NCI-H82 treated with DMSO at 0.1 percent for 48 hours (cell line): ENCODE data around the gene SAPCD1.
A peak's percentile ranks its signal among the peaks of the same experiment; 100 is the strongest.

ENCODE experiments used
- DNase-seq: peaks from one replicate; lab custom pipeline; 2025; ENCODE audit not compliant: unreplicated experiment; lab: John Stamatoyannopoulos, UW

SAPCD1 gene

DNA sequence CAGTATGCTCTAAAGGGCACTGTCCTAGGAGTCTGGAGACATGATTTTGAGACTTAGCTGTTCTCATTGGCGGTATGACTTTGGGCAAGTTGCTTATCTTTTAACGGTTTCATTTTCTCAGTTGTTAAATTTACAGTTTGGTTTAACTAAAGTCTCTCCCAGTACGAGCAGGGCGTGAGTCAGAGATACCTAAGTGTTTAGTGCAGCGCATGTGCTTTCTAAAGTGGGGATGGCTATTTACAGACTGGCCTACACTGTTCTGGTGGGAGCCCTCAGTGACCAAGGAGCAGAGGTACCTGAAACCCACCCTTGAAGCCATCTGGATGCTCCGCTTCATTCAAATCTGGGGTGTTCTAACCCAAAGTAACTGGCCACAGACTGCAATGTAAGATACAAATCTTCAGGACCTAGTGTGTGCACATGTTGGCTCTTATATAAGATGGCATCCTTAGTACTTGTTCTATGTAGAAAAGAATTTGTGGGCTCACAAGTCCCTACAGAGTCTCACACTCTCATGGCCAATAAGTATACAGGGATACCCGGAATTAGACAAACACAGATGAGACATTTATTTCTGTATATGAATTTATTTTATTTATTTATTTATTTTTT is 11.9 kb upstream of the SAPCD1 start:
- no peak for DNase-seq

DNA sequence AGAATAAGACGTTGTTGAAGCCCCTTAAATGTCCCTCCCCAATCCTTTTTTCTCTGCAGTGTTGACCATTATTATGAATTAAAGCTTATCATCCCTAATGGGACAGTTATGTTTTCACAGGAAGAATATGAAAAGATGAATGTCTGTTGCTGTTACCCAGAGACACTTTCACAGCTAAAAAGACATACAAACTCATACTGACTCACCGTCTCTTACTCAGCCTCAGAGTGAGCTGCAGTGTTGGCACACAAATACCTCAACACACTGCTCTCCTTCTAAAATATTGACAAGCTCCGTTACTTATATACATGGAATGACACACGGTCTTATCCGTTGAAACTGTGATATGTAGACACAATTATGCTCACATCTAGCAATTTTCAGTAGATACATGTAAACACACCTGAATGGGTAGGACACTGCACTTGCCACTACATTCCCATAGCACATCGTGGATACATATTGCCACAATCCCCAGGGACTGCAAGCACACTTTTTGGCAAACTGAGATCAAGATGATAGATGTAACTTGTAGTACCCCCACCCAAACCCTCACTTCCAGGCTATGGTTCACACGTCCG is 9.6 kb upstream of the SAPCD1 start:
- no peak for DNase-seq

DNA sequence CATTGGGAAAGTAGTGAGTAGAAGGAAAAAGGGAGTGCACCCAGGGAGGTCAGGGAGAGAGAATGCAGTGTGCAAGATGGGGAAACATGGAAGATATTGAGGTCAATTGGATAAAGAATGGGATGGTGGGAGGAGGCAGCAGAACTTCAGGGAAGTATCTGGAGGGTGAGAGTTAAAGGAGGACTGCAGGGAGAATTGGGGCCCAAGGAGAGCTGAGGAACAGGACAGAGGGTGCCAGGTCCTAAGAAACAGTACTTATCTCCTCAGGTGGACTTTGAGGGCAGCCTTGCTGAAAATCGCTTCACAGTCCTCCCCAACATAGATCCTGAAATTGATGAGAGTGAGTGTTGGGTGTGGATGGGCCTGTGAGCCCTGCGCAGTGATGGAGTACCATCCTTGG is 4.2 kb upstream of the SAPCD1 start:
- DNase-seq: no peak

DNA sequence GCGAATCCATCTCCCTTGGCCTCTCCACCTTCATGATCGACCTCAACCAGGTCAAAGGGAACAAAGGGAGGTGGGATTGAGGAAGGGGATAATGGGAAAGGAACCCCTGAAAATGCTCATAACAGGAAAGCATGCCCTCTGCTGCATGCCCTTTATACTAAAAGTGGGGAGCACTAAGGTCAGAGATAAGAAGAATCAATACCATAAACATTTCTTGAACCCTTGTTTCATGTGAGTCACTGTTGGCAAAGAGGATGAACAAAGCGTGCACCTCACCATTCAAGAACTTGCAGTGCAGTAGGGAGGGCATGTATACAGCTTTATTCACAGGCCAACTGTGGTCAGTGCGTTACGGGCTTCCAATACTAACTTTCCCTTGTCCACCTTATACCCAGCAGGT is 1.7 kb upstream of the SAPCD1 start:
- no peak for DNase-seq

DNA sequence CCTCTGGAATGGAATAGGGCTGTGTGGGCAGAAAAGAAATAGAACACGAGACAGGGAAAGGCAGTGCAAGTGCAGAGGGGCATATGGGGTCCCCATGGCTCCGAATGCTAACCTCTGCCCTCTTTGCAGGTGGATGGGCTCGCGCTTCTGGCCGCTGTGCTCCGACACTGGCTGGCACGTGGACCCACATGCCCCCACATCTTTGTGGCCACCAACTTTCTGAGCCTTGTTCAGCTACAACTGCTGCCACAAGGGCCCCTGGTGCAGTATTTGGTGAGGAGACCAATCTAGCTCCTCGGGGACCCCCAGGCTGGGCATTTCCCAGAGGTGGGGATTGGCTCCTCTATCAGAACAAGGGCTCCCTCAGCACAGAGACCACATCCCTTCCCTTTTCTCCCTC is 1.1 kb upstream of the SAPCD1 start:
- DNase-seq: no peak

DNA sequence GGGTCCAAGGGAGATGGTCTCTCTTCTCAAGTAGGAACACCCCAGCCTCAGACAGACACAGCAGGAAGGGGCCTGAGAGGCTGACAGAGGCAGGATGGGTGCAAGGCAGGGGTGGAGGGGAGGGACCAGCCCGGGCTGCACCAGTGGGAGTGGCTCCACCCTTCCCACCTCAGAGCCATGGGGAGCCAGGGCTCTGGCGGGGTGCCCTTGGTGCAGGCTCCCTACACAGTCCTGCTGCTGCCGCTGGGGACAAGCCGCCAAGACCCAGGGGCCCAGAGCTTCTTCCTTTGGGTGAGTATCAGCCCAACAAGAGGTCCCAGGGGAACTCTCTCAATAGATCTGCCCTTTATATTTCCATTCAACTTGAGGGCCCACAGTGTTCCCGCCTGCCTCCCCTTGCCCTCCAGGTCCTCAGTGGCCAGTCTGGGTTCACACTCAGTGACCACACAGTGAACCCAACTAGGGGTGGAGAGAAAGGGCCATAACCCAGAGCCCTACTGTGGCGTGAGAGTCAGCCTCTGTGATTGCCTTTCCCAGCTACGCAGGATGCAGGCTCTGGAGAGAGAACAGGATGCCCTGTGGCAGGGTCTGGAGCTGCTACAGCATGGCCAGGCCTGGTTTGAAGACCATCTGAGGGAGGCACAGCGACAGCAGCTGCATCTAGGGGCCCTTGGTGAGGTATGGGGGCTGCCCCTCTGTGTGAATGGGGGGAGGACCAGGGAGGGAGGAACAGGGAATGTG is 592 bp downstream of the SAPCD1 start:
- DNase-seq: no peak

DNA sequence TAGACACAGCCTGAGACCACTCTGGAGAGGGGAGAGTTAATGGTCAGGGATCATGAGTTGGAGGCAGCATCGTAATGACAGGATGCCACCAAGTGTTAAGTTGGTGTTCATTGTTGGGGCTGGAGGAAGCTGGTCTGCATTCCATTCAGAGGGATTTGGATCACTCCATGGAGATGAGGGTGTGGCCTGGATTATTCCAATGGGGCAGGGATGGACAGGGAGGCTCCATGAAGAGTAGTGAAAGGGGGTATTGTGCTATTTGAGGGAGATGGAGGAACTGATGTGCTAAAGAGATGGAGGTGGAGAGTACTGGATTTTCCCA is 1.1 kb downstream of the SAPCD1 start:
- DNase-seq: peak; percentile 25

DNA sequence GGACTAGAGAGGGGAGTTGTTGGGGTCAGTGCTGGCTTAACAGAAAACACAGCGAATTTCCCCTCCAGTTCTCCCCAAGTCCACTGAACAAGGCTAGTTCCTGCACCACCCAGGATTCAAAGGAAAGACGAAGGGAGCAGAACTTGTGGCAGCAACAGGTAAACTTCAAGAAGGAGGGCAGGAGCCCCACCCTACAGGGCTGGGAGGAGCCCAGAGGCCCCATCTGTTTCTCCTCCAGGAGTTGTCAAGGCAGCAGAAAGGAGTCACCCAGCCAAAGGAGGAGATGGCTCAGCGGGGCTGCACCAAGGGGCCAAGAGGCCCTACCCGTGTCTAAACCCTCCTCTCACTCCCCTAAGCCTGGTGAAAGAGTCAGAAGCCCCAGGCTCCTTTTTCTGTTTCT is 1.7 kb downstream of the SAPCD1 start:
- DNase-seq: no peak

DNA sequence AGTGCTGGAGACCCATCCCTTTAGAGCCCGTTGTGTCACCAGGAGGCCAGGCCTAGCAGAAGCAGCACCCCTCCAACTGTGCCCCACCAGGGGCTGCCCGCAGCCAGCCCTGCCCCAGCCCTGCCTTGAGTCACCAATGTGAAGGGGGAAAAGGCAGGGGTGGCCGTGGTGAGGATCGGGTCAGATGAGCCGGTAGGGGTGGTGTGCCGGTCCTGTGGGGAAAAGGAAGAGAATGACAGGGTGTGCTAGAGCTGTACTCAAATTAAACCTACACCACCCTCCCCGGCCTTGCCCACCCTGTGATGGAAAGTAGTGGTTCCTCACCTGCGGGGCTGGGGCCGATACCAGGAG is 3.1 kb downstream of the SAPCD1 start:
- no peak for DNase-seq

DNA sequence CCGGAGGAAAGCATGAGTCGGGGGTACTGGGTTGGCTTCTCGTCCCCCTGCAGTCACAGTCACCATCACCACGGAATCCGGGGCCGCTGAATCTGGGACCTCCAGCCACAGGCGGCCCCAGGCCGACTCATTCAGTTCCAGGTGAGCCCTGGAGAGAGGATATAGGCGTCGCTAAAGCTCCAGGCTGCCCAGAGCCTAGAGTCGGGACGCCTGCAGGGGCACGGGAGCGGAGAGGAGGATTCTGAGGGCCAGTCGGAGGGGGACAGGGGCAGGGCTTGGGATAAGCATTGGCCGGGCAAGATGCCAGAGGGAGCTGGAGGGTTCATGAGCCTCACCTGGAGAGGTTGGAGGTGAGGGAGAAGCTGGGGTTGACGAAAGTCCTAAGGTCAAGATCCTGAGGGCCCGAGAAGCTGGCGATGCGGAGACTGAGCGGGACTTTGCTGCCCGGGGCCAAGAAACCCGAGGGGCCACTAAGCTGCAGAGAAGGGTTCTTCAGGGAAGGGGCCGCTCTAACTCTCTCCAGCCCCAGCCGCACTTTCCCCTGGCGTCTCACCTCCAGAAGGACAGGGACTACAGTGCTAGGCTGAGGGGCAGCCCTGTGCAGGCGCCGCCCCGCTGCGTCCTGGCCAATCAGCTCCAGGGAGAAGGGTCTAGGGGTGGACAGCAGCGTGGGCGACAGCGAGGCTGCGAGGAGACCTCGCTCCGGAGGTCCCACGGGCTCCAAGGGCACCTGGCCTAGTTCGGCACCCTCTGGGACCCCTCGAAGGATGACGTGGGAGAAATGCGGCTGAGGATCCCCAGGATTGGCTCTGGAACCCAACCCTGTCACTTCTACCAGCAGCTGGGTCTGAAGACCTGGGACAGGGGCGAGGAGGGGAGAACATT is 3.7 kb downstream of the SAPCD1 start:
- peak; percentile 46 for DNase-seq

DNA sequence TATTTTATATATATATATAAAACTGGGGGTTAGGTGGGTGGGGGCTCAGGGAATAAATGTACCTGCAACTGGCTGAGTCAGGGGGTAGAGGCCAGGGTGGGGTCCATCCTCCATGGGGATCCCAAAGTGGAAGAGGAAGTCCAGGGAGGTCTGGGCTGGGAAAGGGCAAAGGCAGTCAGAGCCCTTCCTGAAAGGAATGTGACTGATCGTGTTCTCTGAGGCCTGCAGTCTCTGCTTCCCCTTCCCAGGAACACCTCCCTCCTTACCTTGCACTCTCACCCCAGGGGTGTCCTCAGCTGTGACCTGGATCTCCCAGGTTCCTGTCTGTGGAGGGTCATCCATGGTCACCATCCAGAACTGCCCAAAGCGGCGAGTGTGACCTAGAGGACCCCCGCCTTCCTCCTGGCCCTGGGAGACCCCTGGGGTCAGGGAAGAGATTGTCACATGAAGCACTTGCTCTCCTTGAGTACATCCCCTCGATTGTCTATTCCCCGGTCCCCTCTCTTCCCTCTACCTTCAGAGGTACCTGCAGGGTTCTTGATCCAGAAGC is 4.7 kb downstream of the SAPCD1 start:
- DNase-seq: no peak

DNA sequence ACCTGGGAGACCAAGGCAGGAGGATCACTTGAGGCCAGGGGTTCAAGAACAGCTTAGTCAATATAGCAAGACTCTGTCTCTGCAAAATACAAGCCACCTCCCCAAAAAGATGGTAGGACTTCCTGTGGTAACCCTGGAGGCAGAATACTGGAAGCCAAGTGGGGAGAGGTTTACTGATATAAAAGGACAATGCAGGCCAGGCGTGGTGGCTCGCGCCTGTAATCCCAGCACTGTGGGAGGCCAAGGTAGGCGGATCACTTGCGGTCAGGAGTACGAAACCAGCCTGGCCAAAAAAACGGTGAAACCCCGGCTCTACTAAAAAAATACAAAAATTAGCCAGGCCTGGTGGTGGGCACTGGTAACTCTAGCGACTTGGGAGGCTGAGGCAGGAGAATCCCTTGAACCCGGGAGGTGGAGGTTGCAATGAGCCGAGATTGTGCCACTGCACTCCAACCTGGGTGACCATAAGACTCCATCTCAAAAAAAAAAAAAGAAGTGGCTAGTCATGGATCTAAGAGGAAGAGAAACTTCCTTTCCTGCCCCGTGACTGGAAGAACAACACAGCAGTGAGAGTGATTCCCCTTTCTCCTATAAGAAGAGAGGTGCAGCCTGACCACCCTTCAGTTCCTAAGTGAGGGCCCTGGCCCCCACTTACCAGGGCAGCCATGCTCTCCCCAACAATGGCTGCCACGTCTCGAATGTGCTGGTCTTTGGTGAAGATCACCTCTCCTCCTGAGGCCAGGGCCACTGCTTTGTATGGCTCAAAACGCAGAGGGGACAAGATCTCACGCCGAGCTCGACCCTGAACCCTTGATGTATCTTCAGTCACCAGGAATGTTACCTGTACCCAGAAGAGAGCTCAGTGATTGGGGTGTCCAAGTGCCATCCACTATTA is 6.2 kb downstream of the SAPCD1 start:
- DNase-seq: no peak

DNA sequence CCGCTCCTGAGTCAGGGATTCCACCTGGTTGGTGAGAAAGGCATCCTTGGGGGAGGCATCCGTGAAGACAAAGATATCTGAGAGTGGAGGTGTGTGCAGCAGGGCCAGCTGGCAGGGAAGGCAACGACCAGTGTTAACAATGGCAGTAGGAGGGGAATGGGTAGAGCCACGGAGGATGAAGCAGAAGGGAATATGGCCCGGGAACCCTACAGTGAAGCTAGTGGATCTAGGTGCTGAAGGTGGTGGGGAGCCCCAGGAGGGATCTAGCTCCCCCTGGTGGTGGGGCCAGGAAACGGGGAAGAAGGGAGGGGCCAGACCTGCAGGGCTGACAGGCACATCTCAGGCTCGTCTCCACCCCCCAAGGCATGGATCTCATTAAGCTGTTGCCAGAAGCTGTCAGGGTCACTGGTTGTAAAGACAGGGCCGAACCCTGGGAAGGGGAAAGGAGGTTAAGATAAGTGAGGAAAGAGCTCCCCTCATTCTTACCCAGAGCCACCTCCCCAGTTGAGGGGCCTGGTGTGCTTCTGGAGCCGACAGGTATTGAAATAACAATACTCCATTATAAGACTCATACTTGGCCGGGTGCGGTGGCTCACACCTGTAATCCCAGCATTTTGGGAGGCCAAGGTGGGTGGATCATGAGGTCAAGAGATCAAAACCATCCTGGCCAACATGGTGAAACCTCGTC is 7.4 kb downstream of the SAPCD1 start:
- peak; percentile 78 for DNase-seq

DNA sequence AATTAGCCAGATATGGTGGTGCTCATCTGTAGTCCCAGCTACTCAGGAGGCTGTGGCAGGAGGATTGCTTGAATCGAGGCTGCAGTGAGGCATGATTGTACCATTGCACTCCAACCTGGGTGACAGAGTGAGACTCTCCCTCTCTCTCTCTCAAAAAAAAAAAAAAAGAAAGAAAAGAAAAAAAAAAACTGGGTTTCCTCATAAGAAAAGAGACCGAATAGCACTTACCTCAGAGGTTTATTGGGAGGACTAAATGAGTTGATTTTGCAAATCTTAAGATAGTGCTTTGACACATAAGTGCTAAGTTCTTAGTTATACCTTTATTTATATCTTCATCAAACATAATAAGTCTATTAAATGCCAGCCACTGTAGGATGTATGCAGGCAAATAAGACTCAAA is 8.4 kb downstream of the SAPCD1 start:
- DNase-seq: no peak

DNA sequence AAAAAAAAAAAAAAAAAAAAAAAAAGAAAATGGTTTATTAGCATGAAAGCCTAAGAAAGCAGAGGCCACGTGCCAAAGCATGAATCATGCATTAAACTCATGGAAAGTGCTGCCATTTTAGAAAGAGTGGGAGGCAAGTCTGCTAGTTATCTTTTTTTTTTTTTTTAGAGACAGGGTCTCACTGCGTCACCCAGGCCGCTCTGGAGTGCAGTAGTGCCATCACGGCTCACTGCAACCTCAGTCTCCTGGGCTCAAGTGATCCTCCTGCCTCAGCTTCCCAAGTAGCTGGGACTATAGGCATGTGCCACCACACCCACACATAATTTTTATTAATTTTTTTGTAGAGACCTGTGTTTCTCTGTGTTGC is 9.5 kb downstream of the SAPCD1 start:
- DNase-seq: no peak

DNA sequence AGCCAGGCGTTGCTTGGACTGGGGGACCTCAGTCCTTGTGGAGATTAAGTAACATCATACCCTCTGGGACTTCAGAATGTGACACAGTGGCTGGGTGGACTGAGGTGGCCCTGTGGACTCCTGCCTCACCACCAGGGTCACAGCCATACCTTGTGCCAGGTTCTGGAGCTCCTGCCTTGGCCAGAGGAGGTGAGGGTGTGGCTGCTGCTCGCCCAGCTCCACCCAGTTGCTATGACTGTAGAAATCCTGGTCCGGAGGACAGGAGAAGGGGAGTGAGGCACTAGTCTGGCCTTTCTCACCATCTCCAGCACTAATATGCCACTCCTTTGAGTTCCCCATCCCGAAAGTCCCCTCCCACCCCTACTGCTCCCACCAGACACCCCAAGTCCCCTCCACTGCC is 12.7 kb downstream of the SAPCD1 start:
- no peak for DNase-seq

DNA sequence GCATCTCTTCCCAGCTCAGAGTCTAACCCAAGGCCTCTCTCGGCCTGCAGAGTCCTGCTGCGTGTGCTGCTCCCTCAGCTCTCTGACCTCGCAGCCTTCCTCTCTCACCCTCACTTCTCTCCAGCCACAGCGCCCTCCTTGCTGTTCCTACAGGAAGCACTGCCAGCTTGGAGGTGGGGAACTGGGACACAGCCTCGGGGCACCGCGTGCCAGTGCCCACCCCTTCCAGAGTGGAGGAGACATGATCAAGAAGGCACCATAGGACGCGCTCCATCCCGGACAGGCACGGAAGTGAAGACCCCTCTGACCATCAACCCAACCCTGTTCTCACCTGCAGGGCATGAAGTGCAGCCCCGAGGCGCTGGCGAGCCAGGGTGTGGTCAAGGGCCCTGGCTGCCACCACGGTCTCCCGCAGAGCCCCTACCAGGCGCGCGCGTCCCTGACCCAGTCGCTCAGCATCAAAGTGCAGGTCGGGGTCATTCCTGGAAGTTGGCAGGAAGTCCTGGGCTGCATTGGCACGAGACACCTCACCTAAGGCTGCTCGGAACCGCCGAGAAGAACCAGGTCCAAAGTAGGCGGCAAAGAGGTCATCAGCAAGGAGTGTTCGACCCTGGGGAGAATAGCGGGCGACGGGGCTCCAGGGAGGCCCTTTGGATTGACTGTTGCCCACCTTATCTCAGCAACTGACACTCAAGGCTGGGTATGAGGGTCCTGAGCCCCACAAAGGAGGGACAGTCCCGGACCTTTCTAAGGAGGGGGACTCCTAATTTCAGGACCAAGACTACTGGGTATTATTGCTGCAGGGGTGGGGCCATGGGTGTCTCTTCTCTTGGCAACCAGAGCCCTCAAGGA is 13.4 kb downstream of the SAPCD1 start:
- DNase-seq: no peak

DNA sequence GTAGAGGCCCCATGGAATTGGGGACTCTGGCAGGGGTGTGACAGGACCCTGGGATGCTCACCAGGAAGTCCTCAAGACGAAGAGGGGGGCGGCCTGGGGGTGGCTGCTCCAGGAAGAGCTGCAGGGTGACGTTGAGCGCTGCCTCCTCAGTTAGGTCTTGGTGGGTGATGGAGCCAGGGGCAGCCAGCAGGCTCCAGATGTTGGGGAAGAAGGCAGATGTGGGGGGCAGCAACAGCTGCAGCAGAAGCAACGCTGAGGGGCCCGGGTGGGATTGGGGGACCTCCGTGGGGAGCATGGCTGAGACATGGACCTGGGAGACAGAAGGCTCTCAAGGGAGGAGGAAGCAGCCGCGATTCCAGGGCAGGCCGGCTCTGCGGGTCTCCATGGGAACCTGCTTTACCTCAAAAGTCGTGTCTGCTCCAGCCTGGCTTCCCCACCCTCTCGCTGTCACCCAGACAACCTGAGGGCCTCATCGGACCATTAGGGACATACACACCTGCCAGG is 14.1 kb downstream of the SAPCD1 start:
- DNase-seq: no peak
